ENCODE data around the gene KNDC1.

KNDC1 gene

GRCh38 chr10:133195096-133195495 lies 35.1 kb downstream of the KNDC1 start:
- DNase-seq (ENCODE audit: low read depth): no peak

- no peak for DNase-seq (ENCODE audit: low read depth)
Measured at GRCh38 chr10:133195611-133196010, 35.6 kb downstream of the KNDC1 start.

- DNase-seq (ENCODE audit: low read depth): no peak
Measured at GRCh38 chr10:133196221-133196915, 36.3 kb downstream of the KNDC1 start.

GRCh38 chr10:133196936-133197758 lies 37.1 kb downstream of the KNDC1 start:
- DNase-seq (ENCODE audit: low read depth): no peak

- DNase-seq (ENCODE audit: low read depth): no peak
Measured at GRCh38 chr10:133197786-133198185, 37.8 kb downstream of the KNDC1 start.

GRCh38 chr10:133198206-133198605 lies 38.2 kb downstream of the KNDC1 start:
- no peak for DNase-seq (ENCODE audit: low read depth)

GRCh38 chr10:133198621-133199487 lies 38.8 kb downstream of the KNDC1 start:
- no peak for DNase-seq (ENCODE audit: low read depth)

- no peak for DNase-seq (ENCODE audit: low read depth)
Measured at GRCh38 chr10:133199488-133199885, 39.5 kb downstream of the KNDC1 start.

- DNase-seq (ENCODE audit: low read depth): no peak
Measured at GRCh38 chr10:133199992-133200611, 40.1 kb downstream of the KNDC1 start.

- DNase-seq (ENCODE audit: low read depth): no peak
Measured at GRCh38 chr10:133200621-133201031, 40.6 kb downstream of the KNDC1 start.

GRCh38 chr10:133201151-133201947 lies 41.3 kb downstream of the KNDC1 start:
- no peak for DNase-seq (ENCODE audit: low read depth)

- no peak for DNase-seq (ENCODE audit: low read depth)
Measured at GRCh38 chr10:133201948-133202725, 42.1 kb downstream of the KNDC1 start.

GRCh38 chr10:133202778-133203651 lies 43.0 kb downstream of the KNDC1 start:
- DNase-seq (ENCODE audit: low read depth): no peak

- no peak for DNase-seq (ENCODE audit: low read depth)
Measured at GRCh38 chr10:133203652-133204195, 43.7 kb downstream of the KNDC1 start.

GRCh38 chr10:133204226-133205015 lies 44.4 kb downstream of the KNDC1 start:
- no peak for DNase-seq (ENCODE audit: low read depth)

GRCh38 chr10:133205146-133205545 lies 45.1 kb downstream of the KNDC1 start:
- no peak for DNase-seq (ENCODE audit: low read depth)

GRCh38 chr10:133206356-133207040 lies 46.5 kb downstream of the KNDC1 start:
- no peak for DNase-seq (ENCODE audit: low read depth)
